BLaER1 treated with 17β-estradiol and CSF1 and Interleukin-3, amounts not matched to agents 10 nM and 100 nM (cell line): Measurements from ENCODE around the gene ZNF287.

Experiments used
- H3K27ac ChIP-seq, 11 experiments: shearing (Covaris generic); formaldehyde crosslinking; 2 replicates each; pipeline ENCODE4 v1.8.1; 2022
- H3K27me3 ChIP-seq, 11 experiments: shearing (Covaris generic); formaldehyde crosslinking; 2 replicates each; pipeline ENCODE4 v1.8.1; 2022
- H3K36me3 ChIP-seq, 11 experiments: shearing (Covaris generic); formaldehyde crosslinking; 2 replicates each; pipeline ENCODE4 v1.8.1; 2022
- H3K4me1 ChIP-seq, 10 experiments: shearing (Covaris generic); formaldehyde crosslinking; 2 replicates each; pipeline ENCODE4 v1.8.1; 2022
- H3K4me2 ChIP-seq, 11 experiments: shearing (Covaris generic); formaldehyde crosslinking; 2 replicates each; pipeline ENCODE4 v1.8.1; 2022
- H3K4me3 ChIP-seq, 10 experiments: shearing (Covaris generic); formaldehyde crosslinking; 2 replicates each; pipeline ENCODE4 v1.8.1; 2022
- H3K9ac ChIP-seq, 11 experiments: shearing (Covaris generic); formaldehyde crosslinking; 2 replicates each; pipeline ENCODE4 v1.8.1; 2022
- H3K9me3 ChIP-seq, 11 experiments: shearing (Covaris generic); formaldehyde crosslinking; replicated peaks in 1 of 11; 2 replicates each; pipeline ENCODE4 v1.8.1; 2022
- H4K20me1 ChIP-seq, 11 experiments: shearing (Covaris generic); formaldehyde crosslinking; 2 replicates each; pipeline ENCODE4 v1.8.1; 2022
- Cebpa-rat ChIP-seq, 11 experiments: shearing (Covaris generic); IDR thresholded peaks; 2 replicates each; pipeline ENCODE4 v1.8.1; 2022

Gene ZNF287

GRCh38 chr17:16568541-16569357 is at the start of gene ZNF287:
TSS of gene ZNF287 (minus strand) at chr17:16569204. CDS start at chr17:16567731, 1,473 bp downstream.
- H3K36me3 ChIP-seq = peaks cover 27 to 40% (median 37%) of the 10 kb centered on the region in 11 experiments
- TF ChIP-seq Cebpa-rat (IDR thresholded peaks at IDR 0.05) = no peak
- H3K4me3 ChIP-seq = peak within 1 kb of the TSS; percentile 69 to 85 (median 80)
- no peaks in the 10 kb centered on the region for H4K20me1 ChIP-seq
- peaks cover 19 to 45% (median 33%) of the 10 kb centered on the region in 11 experiments for H3K9me3 ChIP-seq
- peak within 1 kb of the TSS; percentile 47 to 80 (median 73); a peak in 21 of 22 replicates for H3K27ac ChIP-seq
- no peaks in the 10 kb centered on the region for H3K27me3 ChIP-seq
- peaks cover 15 to 23% (median 20%) of the 10 kb centered on the region in 10 experiments; a peak in 19 of 20 replicates for H3K4me1 ChIP-seq
- H3K4me2 ChIP-seq = peak within 1 kb of the TSS; percentile 86 to 99 (median 97)
- peak within 1 kb of the TSS; percentile 71 to 86 (median 81); a peak in 21 of 22 replicates for H3K9ac ChIP-seq

- Histone ChIP-seq H3K9me3 (peaks cover 88 to 100% (median 95%) of the 10 kb centered on the region in 11 experiments), H3K27me3 (no peaks in the 10 kb centered on the region), H3K27ac (no peak overlapping the region), H3K4me1 (no peaks in the 10 kb centered on the region), H3K9ac (no peak overlapping the region), H3K36me3 (peaks cover 25 to 40% (median 28%) of the 10 kb centered on the region in 11 experiments), H4K20me1 (no peaks in the 10 kb centered on the region), H3K4me2 (no peak overlapping the region), H3K4me3 (no peak overlapping the region)
- TF ChIP-seq Cebpa-rat (IDR thresholded peaks at IDR 0.05) = no peak
Observed at GRCh38 chr17:16617481-16618060, 48.6 kb upstream of the ZNF287 start.

GRCh38 chr17:16599537-16599936 is 30.5 kb upstream of the ZNF287 start:
- H3K27me3 ChIP-seq = no peaks in the 10 kb centered on the region
- H3K9ac ChIP-seq = no peak overlapping the region
- no peaks in the 10 kb centered on the region for H4K20me1 ChIP-seq
- no peak overlapping the region for H3K27ac ChIP-seq
- TF ChIP-seq Cebpa-rat (IDR thresholded peaks at IDR 0.05) = no peak
- no peak overlapping the region for H3K4me2 ChIP-seq
- no peak overlapping the region for H3K4me3 ChIP-seq
- H3K36me3 ChIP-seq = no peaks in the 10 kb centered on the region
- peaks cover 7 to 86% (median 29%) of the 10 kb centered on the region in 11 experiments; a peak in 20 of 22 replicates for H3K9me3 ChIP-seq
- H3K4me1 ChIP-seq = no peaks in the 10 kb centered on the region

GRCh38 chr17:16593356-16594102 is 24.5 kb upstream of the ZNF287 start:
- H3K9me3 ChIP-seq = peaks cover 0 to 64% (median 18%) of the 10 kb centered on the region in 11 experiments; a peak in 12 of 22 replicates

GRCh38 chr17:16589097-16589969 is 20.3 kb upstream of the ZNF287 start:
- Histone ChIP-seq H4K20me1 (no peaks in the 10 kb centered on the region), H3K27me3 (peaks cover 15 to 34% (median 31%) of the 10 kb centered on the region in 11 experiments), H3K4me2 (peak overlapping the region; percentile 86 to 100 (median 98)), H3K27ac (peak overlapping the region in 4 of 11 experiments; percentile 15 to 25 (median 20); a peak in 3 of 22 replicates), H3K9ac (peak overlapping the region; percentile 47 to 84 (median 70)), H3K36me3 (no peaks in the 10 kb centered on the region), H3K4me3 (peak overlapping the region; percentile 55 to 74 (median 65)), H3K4me1 (peaks cover 4 to 22% (median 12%) of the 10 kb centered on the region in 10 experiments; a peak in 18 of 20 replicates), H3K9me3 (peaks cover 0 to 40% (median 12%) of the 10 kb centered on the region in 11 experiments; a peak in 12 of 22 replicates)
- TF ChIP-seq Cebpa-rat (IDR thresholded peaks at IDR 0.05) = no peak

More at GRCh38 chr17:16593356-16594102, 24.5 kb upstream of the ZNF287 start:
- Histone ChIP-seq H3K4me2 (no peak overlapping the region), H3K36me3 (no peaks in the 10 kb centered on the region), H3K27me3 (peaks cover 4 to 7% (median 7%) of the 10 kb centered on the region in 11 experiments), H4K20me1 (no peaks in the 10 kb centered on the region), H3K9ac (no peak overlapping the region), H3K4me3 (no peak overlapping the region), H3K4me1 (peaks cover 0 to 6% (median 4%) of the 10 kb centered on the region in 10 experiments; a peak in 8 of 20 replicates), H3K27ac (no peak overlapping the region)
- peak in 2 of 11 experiments; percentile 37 to 64; a peak in 2 of 22 replicates for TF ChIP-seq Cebpa-rat (IDR thresholded peaks at IDR 0.05)

- H3K36me3 ChIP-seq = no peaks in the 10 kb centered on the region
- peak overlapping the region in 8 of 11 experiments; percentile 8 to 65 (median 44); a peak in 12 of 22 replicates for H3K4me2 ChIP-seq
- peaks cover 15 to 44% (median 38%) of the 10 kb centered on the region in 11 experiments for H3K27me3 ChIP-seq
- H3K4me1 ChIP-seq = peaks cover 11 to 29% (median 20%) of the 10 kb centered on the region in 10 experiments; a peak in 19 of 20 replicates
- H3K9me3 ChIP-seq = peaks cover 0 to 28% (median 10%) of the 10 kb centered on the region in 11 experiments; a peak in 9 of 22 replicates
- no peak overlapping the region for H3K27ac ChIP-seq
- H3K4me3 ChIP-seq = no peak overlapping the region
- TF ChIP-seq Cebpa-rat (IDR thresholded peaks at IDR 0.05) = no peak
- no peaks in the 10 kb centered on the region for H4K20me1 ChIP-seq
- no peak overlapping the region for H3K9ac ChIP-seq
Observed at GRCh38 chr17:16585796-16586195, 16.8 kb upstream of the ZNF287 start.

- Histone ChIP-seq H3K4me3 (peak overlapping the region in 7 of 10 experiments; percentile 25 to 55 (median 42); a peak in 15 of 20 replicates), H3K27ac (no peak overlapping the region), H3K9me3 (peaks cover 9 to 36% (median 16%) of the 10 kb centered on the region in 11 experiments; a peak in 19 of 22 replicates), H3K36me3 (no peaks in the 10 kb centered on the region), H3K4me1 (peaks cover 11 to 29% (median 20%) of the 10 kb centered on the region in 10 experiments; a peak in 19 of 20 replicates), H4K20me1 (no peaks in the 10 kb centered on the region), H3K4me2 (peak overlapping the region; percentile 53 to 82 (median 64)), H3K27me3 (peaks cover 15 to 44% (median 38%) of the 10 kb centered on the region in 11 experiments), H3K9ac (0 out of 22 replicates have a peak overlapping the region, but pooled peaks of 1 of the 11 experiments have one; percentile 4)
- no peak for TF ChIP-seq Cebpa-rat (IDR thresholded peaks at IDR 0.05)
Observed at GRCh38 chr17:16584273-16584995, 15.4 kb upstream of the ZNF287 start.
